BJ (cell line): ENCODE data around the gene HMGCS1. TPM values are rescaled to one million over a fixed set of nuclear protein-coding genes. Genes with fewer than 3 reads are reported as not detected.
"Not testable (repeated sequence)": the region's sequence is repeated elsewhere in the genome, so short reads cannot be mapped to it uniquely, and the experiment has no call there.

Experiments used
- CTCF ChIA-PET: fragments of 350-600 bp; formaldehyde crosslinking; extraction: SDS; loops from one replicate; lab custom pipeline; 2021; ENCODE audit warnings: antibody characterized with exemption, inconsistent platforms; lab: Yijun Ruan, JAX
- POLR2A ChIA-PET: fragments of 300-600 bp; sonication (Branson Sonifier 250); formaldehyde crosslinking; extraction: SDS; loops from one replicate; lab custom pipeline; 2021; ENCODE audit warnings: antibody characterized with exemption; lab: Charles Lee
- DNase-seq: peaks from one replicate; pipeline ENCODE4 v3.0.0-alpha.2; 2011; ENCODE audit warnings: low read depth
- H3K27me3 ChIP-seq: 2 replicates; pipeline ENCODE4 v1.6.0; 2011; ENCODE audit warnings: low read length; ENCODE audit not compliant: control insufficient read depth, insufficient read depth
- H3K36me3 ChIP-seq: 2 replicates; pipeline ENCODE4 v1.5.1; 2011; ENCODE audit warnings: low read length; ENCODE audit not compliant: control insufficient read depth, insufficient read depth
- H3K4me3 ChIP-seq: 2 replicates; pipeline ENCODE4 v1.5.1; 2011; ENCODE audit warnings: low read depth, mild to moderate bottlenecking, control low read depth, low read length
- polyA plus RNA-seq: library from polyadenylated mRNA; depleted of rRNA; stranded (reverse); fragments of >200 nt; gene quantifications from 2 replicates; pipeline ENCODE4 v1.2.3, GENCODE V29; 2011
- TF ChIP-seq, protein P1 (sequence below): IDR thresholded peaks from 2 replicates; pipeline ENCODE4 v1.5.1; 2011; ENCODE audit warnings: low read depth, mild to moderate bottlenecking, control low read depth, inconsistent platforms, low read length, moderate library complexity; ENCODE audit not compliant: insufficient read depth

The HMGCS1 gene
- polyA plus RNA-seq, 1 experiment: 8.6 TPM

DNA sequence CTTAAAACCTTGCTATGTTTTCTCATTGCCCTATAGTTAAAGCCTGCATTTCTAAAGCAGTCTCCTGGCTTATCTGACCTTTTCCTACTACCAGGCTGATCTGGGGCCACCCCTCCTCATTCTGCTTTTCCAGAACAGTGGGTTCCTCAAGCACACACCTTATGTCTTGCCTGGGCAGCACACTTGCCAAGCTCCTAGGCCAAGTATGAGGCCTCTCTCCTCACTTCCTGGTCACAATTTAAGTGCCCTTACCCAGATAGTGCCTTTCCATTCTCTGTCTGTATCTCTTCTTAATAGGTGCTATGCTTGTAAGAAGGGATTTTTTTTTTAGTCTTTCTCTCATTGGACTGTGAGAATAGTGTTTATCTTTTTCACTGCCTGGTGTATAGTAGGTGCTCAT is 39.7 kb downstream of the HMGCS1 start:
- TF ChIP-seq, protein P1, sequence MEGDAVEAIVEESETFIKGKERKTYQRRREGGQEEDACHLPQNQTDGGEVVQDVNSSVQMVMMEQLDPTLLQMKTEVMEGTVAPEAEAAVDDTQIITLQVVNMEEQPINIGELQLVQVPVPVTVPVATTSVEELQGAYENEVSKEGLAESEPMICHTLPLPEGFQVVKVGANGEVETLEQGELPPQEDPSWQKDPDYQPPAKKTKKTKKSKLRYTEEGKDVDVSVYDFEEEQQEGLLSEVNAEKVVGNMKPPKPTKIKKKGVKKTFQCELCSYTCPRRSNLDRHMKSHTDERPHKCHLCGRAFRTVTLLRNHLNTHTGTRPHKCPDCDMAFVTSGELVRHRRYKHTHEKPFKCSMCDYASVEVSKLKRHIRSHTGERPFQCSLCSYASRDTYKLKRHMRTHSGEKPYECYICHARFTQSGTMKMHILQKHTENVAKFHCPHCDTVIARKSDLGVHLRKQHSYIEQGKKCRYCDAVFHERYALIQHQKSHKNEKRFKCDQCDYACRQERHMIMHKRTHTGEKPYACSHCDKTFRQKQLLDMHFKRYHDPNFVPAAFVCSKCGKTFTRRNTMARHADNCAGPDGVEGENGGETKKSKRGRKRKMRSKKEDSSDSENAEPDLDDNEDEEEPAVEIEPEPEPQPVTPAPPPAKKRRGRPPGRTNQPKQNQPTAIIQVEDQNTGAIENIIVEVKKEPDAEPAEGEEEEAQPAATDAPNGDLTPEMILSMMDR: no peak
- ChIA-PET POLR2A (interaction anchor here (0.6 kb wide), 1 partner anchor 21 kb away, joined by 5 read pairs; no protein-coding TSS in a partner anchor), CTCF (no interaction called here)
- Histone ChIP-seq H3K36me3 (no peaks in the 10 kb centered on the region), H3K4me3 (no peak overlapping the region), H3K27me3 (peaks cover 7% of the 10 kb centered on the region; the same call in 1 of the 2 replicates)
- no peak for DNase-seq

- H3K36me3 ChIP-seq: no peaks in the 10 kb centered on the region
- ChIA-PET POLR2A (no interaction called here), CTCF (no interaction called here)
- H3K27me3 ChIP-seq: peaks cover 5% of the 10 kb centered on the region; the same call in 1 of the 2 replicates
- TF ChIP-seq, protein P1: no peak
- H3K4me3 ChIP-seq: no peak overlapping the region
- no peak for DNase-seq
Observed at GRCh38 chr5:43270645-43271044, 42.6 kb downstream of the HMGCS1 start.

GRCh38 chr5:43268188-43268820 is 44.9 kb downstream of the HMGCS1 start:
- no peak for DNase-seq
- TF ChIP-seq, protein P1: no peak
- H3K4me3 ChIP-seq: no peak overlapping the region
- POLR2A ChIA-PET: no interaction called here
- H3K27me3 ChIP-seq: peaks cover 5% of the 10 kb centered on the region; the same call in 1 of the 2 replicates
- no peaks in the 10 kb centered on the region for H3K36me3 ChIP-seq
- CTCF ChIA-PET: interaction anchor here (1.3 kb wide), 1 partner anchor 41 kb away, joined by 3 read pairs; no protein-coding TSS in a partner anchor

GRCh38 chr5:43262269-43262668 is 50.9 kb downstream of the HMGCS1 start:
- CTCF ChIA-PET: not testable (repeated sequence)

DNA sequence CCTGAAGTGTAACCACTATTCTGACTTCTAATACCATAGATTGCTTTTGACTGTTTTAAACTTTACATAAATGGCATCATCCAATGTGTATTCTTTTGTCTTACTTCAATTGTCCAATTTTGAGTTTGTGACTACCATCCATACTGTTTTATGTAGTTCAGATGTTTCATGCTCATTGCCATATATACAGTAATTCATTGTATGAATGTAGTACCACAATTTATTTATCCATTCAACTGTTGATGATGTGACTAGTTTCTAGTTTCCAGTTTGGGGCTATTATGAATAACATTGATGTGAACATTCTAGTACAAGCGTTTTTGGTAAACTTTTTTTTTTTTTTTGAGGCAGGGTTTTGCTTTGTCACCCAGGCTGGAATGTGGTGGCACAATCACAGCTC is 55.1 kb downstream of the HMGCS1 start:
- TF ChIP-seq, protein P1: no peak
- Histone ChIP-seq H3K36me3 (no peaks in the 10 kb centered on the region), H3K27me3 (no peaks in the 10 kb centered on the region), H3K4me3 (no peak overlapping the region)
- CTCF ChIA-PET: no interaction called here
- no peak for DNase-seq
- POLR2A ChIA-PET: no interaction called here

More at GRCh38 chr5:43262269-43262668, 50.9 kb downstream of the HMGCS1 start:
- DNase-seq, H3K27me3 ChIP-seq, H3K4me3 ChIP-seq, POLR2A ChIA-PET, H3K36me3 ChIP-seq: not testable (repeated sequence)
